Lower leg skin (tissue), 4 donors: ENCODE data around the gene DSCAML1. TPM values are rescaled to one million over a fixed set of nuclear protein-coding genes. Genes with fewer than 3 reads are reported as not detected.

Experiments used
- DNase-seq, 2 donors: peaks; one replicate each; pipeline ENCODE4 v3.0.0-alpha.2; 2019; ENCODE audit warnings: low spot score in 2 of 2
- H3K4me3 ChIP-seq: fragments of 200-600 bp; sonication (generic); 2 replicates; pipeline ENCODE4 v1.5.1; 2017; ENCODE audit warnings: mild to moderate bottlenecking, low read depth; ENCODE audit not compliant: poor library complexity, severe bottlenecking
- CTCF ChIP-seq, 3 donors: fragments of 450-650 bp; IDR thresholded peaks; one replicate each; pipeline ENCODE4 v1.5.1; 2016; ENCODE audit warnings: antibody characterized with exemption in 3 of 3, mild to moderate bottlenecking in 3 of 3, moderate library complexity in 2 of 3
- POLR2A ChIP-seq, 2 donors: fragments of 450-650 bp; IDR thresholded peaks; one replicate each; pipeline ENCODE4 v1.6.1; 2016 to 2017; ENCODE audit warnings: antibody characterized with exemption in 2 of 2, mild to moderate bottlenecking in 1 of 2, moderate library complexity in 1 of 2
- WGBS, 2 donors: methylation state at CpG; one replicate each; pipeline ENCODE4 v1.1.5; 2018; 5-methylcytosine and 5-hydroxymethylcytosine counted together
- intact Hi-C: fragments of 100-400 bp; cut with DNase I; formaldehyde crosslinking; loops from one replicate; pipeline ENCODE4 v1.15.0; 2023; ENCODE audit warnings: low total_unique reads
- total RNA-seq, 4 donors: library from RNA; depleted of rRNA; stranded (reverse); fragments of >200 nt; gene quantifications; one replicate each; pipeline ENCODE4 v1.1.0, GENCODE V29; 2016

DSCAML1 gene
- total RNA-seq, 4 donors from 2014 or later: 0.07 to 0.13 (median 0.08) TPM

- no peak for TF ChIP-seq CTCF (IDR thresholded peaks at IDR 0.05)
- peak in 1 of 2 donors; percentile 86 for DNase-seq
- H3K4me3 ChIP-seq: no peak within 1 kb of the TSS
- WGBS, 2 donors: 64 to 65% methylated on average over 22 of the region's 22 CpGs
- intact Hi-C loops: loop anchor here (10.0 kb wide), 1 partner anchor 220 kb away; no protein-coding TSS in a partner anchor
These were observed 27.8 kb upstream of the DSCAML1 start, which contains the start of gene FXYD2 for GRCh38 chr11:117824571-117825537. FXYD2 (minus strand) TSS chr11:117824744; CDS start chr11:117824678, 66 bp downstream.

GRCh38 chr11:117823946-117824420 is 27.0 kb upstream of the DSCAML1 start:
- TF ChIP-seq POLR2A (IDR thresholded peaks at IDR 0.05): no peak
- no peak for TF ChIP-seq CTCF (IDR thresholded peaks at IDR 0.05)
- H3K4me3 ChIP-seq: no peak overlapping the region
- 39 to 49% methylated on average over 13 of the region's 13 CpGs for WGBS, 2 donors

GRCh38 chr11:117823294-117823945 is 26.4 kb upstream of the DSCAML1 start:
- TF ChIP-seq CTCF (IDR thresholded peaks at IDR 0.05): no peak
- TF ChIP-seq POLR2A (IDR thresholded peaks at IDR 0.05): no peak
- WGBS, 2 donors: 63 to 75% methylated on average over 18 of the region's 18 CpGs
- no peak overlapping the region for H3K4me3 ChIP-seq
- intact Hi-C loops: loop anchor here (10.0 kb wide), 1 partner anchor 221 kb away; no protein-coding TSS in a partner anchor
- DNase-seq: peak in 1 of 2 donors; percentile 81

More at GRCh38 chr11:117823946-117824420, 27.0 kb upstream of the DSCAML1 start:
- DNase-seq: peak in 1 of 2 donors; percentile 88
- intact Hi-C loops: loop anchor here (10.0 kb wide), 1 partner anchor 221 kb away; no protein-coding TSS in a partner anchor

GRCh38 chr11:117822074-117823033 is 25.3 kb upstream of the DSCAML1 start:
- WGBS, 2 donors: 67 to 87% methylated on average over 22 to 32 of the region's 33 CpGs
- intact Hi-C loops: loop anchor here (10.0 kb wide), 1 partner anchor 222 kb away; no protein-coding TSS in a partner anchor
- H3K4me3 ChIP-seq: no peak overlapping the region
- TF ChIP-seq POLR2A (IDR thresholded peaks at IDR 0.05) (no peak), CTCF (IDR thresholded peaks at IDR 0.05) (no peak)
- DNase-seq: peak in 1 of 2 donors; percentile 68

GRCh38 chr11:117821431-117821830 is 24.4 kb upstream of the DSCAML1 start:
- intact Hi-C loops: loop anchor here (10.0 kb wide), 1 partner anchor 223 kb away; no protein-coding TSS in a partner anchor

More at GRCh38 chr11:117821431-117821830, 24.4 kb upstream of the DSCAML1 start:
- 79 to 84% methylated on average over 12 of the region's 12 CpGs for WGBS, 2 donors
- DNase-seq: no peak
- TF ChIP-seq CTCF (IDR thresholded peaks at IDR 0.05) (no peak), POLR2A (IDR thresholded peaks at IDR 0.05) (no peak)
- no peak overlapping the region for H3K4me3 ChIP-seq
